ENCODE results near the gene SH2D1B.

GRCh38 chr1:162430583-162430982 lies 18.6 kb upstream of the SH2D1B start:
- TF ChIP-seq CTCF (conservative IDR thresholded peaks at IDR 0.05; ENCODE audit: low read depth, low read length) (no peak), EZH2 (IDR thresholded peaks at IDR 0.05; ENCODE audit: low read length, unreplicated experiment) (no peak)
